H4 (cell line): ENCODE results near the gene SSRP1. TPM values are rescaled to one million over a fixed set of nuclear protein-coding genes. Genes with fewer than 3 reads are reported as not detected.
"Not testable (repeated sequence)": the region's sequence is repeated elsewhere in the genome, so short reads cannot be mapped to it uniquely, and the experiment has no call there.

Source experiments
- DNase-seq: peaks from one replicate; pipeline ENCODE4 v3.0.0-alpha.2; 2015; ENCODE audit warnings: low spot score
- total RNA-seq: library from RNA; depleted of rRNA; stranded (reverse); fragments of >200 nt; shearing (Covaris generic); gene quantifications from 2 replicates; pipeline ENCODE4 v1.2.3, GENCODE V29; 2014

Gene SSRP1
- total RNA-seq, 1 experiment from 2014 or later: 145 TPM

- DNase-seq: no peak
These were observed 34.9 kb downstream of the SSRP1 start for GRCh38 chr11:57300785-57301184.

GRCh38 chr11:57299150-57299737, 36.4 kb downstream of the SSRP1 start:
- no peak for DNase-seq

DNA sequence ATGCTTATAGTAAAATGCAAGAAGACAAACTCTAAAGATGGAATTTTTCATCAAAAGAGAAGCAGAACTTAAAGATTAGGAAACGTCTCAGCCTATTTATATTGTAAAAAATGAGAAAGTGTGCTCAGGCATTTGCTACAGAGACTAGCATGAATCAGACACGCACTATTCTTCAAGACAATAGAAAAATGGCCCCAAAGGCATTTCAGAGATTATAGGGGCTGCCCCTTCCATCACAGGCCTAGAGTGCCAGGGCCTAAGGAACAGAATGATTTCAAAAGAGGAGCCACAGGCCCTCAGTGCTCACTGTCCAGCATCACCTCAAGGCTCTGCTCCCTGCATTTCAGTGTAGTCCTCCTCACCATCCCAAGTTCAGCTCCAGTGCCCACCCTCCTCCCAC, 38.5 kb downstream of the SSRP1 start:
- no peak for DNase-seq

DNA sequence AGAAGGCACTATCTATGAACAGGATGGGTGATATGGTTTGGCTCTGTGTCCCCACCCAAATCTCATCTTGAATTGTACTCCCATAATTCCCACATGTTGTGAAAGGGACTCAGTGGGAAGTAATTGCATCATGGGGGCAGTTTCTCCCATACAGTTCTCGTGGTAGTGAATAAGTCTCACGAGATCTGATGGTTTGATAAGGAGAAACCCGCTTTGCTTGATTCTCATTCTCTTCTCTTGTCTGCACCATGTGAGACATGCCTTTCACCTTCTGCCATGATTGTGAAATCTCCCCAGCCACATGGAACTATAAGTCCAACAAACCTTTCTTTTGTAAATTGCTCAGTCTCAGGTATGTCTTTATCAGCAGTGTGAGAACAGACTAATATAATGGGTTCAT, 39.5 kb downstream of the SSRP1 start:
- not testable (repeated sequence) for DNase-seq

DNA sequence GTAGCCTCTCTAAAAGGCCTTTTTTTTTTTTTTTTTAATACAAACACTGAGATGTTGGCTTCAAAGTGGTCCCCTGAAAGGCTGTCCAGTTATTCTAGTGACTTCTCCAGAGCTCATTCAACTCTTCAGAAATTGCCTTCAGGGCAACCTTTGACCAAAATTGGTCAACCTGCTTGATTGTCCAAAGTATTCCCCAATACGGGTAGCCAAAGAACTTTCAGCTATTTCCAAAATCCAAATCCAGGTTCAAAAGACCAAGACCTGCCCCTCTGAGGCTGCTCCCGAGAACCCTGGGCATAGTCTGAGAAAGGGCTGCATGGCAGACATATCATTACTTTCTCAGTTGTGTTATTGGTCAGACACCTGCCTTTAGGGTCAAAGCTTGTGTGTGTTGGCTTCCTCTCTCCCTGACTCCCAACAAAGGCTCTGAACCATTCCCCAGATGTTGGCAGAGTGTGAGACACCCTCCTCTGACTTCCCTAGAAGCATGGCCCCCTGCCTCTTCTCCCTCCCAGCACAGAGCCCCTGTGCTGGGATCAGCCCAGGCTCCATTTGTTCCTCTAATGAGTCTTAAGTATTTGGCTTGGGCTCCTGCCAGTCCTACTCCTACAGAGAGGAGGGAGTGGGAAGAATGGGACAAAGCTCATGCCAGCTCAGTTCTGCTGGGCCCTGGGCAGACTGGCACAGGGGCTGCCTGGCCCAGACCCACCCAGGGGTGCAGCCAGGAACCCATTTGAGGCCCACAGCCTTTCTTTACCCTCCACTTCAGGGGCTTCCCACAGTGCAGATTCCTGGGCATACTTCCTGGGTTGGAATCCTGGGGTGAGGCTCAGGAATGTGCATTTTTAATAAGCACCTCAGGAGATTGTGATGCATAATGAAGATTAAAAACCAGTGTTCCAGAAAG, 41.2 kb downstream of the SSRP1 start:
- DNase-seq: no peak

DNA sequence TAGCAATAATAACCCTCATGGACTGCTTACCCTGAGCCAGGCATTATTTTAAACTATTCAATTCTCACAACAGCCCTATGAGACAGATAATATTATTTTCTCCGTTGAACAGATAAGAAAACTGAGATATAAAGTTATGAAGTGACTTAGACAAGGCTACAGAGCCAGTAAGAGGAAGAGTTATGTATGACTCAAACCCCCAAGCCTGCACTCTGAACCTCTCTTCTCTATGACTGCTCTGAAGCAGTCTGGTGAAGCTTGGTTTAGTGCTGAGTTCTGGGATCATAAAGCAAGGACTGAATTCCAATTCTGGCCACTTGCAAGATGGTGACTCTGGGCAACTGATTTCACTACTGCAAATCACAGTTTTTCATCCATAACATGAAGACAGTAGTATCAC, 45.4 kb downstream of the SSRP1 start:
- no peak for DNase-seq

DNA sequence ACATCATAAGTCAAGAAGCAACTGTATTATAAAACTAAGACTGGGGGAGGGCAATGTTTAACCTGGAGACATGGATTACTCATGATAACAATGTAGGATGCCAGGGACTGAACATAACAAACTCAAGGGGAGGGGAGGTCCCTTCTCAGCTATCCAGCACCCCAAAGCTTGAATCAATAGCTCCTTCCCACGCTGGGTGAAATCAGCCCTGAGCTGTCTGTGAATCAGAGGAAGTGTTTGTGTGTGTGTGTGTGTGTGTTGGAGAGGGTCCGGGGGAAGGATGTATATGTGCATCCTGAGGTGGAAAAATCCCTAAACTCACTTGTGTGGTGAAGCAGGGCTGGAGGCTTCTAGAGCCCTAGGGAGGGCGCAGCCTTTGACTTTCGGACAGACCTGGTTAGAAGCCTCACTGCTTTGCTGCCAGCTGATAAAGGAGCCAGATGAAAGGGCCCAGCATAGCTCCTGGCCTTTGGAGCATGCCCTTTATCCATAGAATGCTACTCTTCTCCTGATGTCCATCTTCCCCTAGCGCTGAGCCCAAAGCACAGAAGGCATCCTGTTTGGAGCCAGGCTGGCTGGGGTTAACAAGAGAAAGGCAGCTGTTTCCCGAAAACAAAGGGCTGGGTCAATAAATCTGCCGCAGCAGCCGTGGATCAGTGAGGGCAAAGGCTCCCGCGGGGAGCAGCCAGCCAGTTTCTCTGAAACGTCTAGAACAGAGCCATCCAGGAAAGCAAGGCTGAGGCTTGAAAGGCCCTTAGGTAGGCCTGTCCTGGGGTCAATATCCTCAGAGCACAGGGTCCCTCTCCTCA, 46.7 kb downstream of the SSRP1 start:
- DNase-seq: no peak

DNA sequence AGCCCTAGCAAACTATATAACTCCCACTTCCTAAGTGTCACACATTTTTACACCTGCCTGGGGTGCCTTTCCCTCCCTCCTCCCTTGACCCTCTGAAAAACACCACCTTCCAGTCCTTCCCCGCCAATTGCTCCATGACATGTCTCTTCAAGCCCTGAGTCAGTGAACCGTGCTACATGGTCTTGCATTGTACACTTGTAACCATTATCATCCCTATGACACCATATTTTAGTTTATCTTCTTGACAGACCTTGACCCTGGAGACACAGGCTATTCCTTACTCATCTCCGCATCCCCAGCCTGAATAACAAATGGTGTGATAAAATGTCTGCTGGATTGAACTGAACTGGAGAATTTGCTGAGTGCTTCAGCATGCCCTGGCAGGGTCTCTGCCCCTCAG, 47.8 kb downstream of the SSRP1 start:
- no peak for DNase-seq

DNA sequence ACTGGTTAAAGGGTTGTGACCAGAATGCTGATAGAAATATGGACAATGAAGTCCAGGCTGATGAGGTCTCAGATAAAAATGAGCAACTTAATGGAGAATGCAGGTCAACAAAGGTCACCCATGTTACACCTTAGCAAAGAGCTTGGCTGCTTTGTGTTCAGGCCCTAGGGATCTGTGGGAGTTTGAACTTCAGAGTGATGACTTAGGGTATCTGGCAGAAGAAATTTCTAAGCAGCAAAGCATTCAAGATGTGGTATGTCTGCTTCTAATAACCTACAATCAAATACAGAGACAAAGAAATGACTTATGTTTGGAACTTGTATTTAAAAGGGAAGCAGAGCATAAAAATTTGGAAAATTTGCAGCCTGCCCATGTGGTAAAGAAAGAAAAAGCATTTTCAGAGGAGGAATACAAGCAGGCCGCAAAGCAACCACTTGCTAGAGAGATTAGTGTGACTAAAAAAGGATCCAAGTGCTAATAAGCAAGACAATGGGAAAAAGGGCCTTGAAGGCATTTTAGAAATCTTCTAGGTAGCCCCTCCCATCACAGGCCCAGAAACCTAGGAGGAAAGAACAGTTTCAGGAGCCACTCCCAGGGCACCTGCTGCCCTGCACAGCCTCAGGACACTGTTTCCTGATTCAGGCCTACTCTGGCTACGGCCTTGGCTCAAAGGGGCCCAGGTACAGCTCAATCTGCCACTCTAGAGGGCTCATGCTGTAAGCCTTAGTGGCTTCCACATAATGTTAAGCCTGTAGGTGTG, 52.3 kb downstream of the SSRP1 start:
- no peak for DNase-seq

- DNase-seq: not testable (repeated sequence)
These were observed 54.1 kb downstream of the SSRP1 start for GRCh38 chr11:57281546-57281945.

GRCh38 chr11:57279116-57279515, 56.6 kb downstream of the SSRP1 start:
- DNase-seq: no peak

- no peak for DNase-seq
These were observed 57.0 kb downstream of the SSRP1 start for GRCh38 chr11:57278721-57279095.

DNA sequence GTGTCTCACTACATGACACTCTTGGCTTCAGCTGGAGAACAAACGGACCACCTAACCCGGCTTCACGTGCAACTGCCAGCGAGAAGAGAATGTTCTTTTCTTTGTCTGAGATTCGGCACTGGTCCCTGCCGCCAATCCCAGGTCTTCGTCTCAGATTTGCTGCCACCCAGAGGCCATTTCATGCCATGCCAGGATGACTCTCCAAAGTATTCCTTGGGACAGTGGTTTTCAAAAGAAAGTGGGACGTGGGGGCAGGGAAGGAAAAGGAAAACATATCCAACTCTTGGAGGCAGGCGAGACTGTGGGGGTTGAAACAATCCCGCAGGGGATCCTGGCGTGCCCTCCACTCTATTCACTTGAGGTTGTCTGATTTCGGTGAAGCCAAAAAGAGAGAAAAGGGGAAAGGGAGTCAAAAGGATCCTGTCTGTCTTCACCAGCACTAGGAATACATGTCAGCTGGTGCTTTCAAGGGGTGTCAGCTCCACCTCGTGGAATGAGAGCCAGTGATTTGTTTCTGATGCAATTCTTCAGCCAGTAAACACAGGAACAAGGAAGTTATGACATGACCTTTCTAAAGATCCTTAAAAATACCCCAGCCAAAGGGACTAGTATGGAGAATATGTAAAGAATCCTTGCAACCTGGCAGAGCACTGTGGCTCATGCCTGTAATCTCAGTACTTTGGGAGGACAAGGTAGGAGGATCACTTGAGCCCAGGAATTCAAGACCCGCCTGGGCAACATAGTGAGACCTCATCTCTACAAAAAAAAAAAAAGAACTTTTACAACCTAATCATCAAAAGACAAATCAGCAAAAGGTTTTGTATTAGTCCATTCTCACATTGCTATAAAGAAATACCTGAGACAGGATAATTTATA, 57.6 kb downstream of the SSRP1 start:
- DNase-seq: peak; percentile 73

- DNase-seq: no peak
These were observed 58.6 kb downstream of the SSRP1 start for GRCh38 chr11:57276971-57277675.

- no peak for DNase-seq
These were observed 59.3 kb downstream of the SSRP1 start for GRCh38 chr11:57276169-57276970.
